GM12801 (cell line): Measurements from ENCODE around the gene KCND3.

Experiments used
- CTCF ChIP-seq: IDR thresholded peaks from one replicate; pipeline ENCODE4 v1.5.1; 2011; ENCODE audit warnings: control low read depth; ENCODE audit not compliant: insufficient read length; ENCODE audit errors: extremely low read depth

The KCND3 gene

GRCh38 chr1:111841746-111842145 lies 147.7 kb downstream of the KCND3 start:
- TF ChIP-seq CTCF = no peak

GRCh38 chr1:111841189-111841588 lies 148.3 kb downstream of the KCND3 start:
- TF ChIP-seq CTCF = no peak

- no peak for TF ChIP-seq CTCF
Measured at GRCh38 chr1:111837393-111837792, 152.1 kb downstream of the KCND3 start.

GRCh38 chr1:111836111-111836510 lies 153.4 kb downstream of the KCND3 start:
- TF ChIP-seq CTCF = no peak

GRCh38 chr1:111835514-111835913 lies 154.0 kb downstream of the KCND3 start:
- no peak for TF ChIP-seq CTCF

- TF ChIP-seq CTCF = no peak
Measured at GRCh38 chr1:111834956-111835355, 154.5 kb downstream of the KCND3 start.

- TF ChIP-seq CTCF = no peak
Measured at GRCh38 chr1:111833334-111833733, 156.1 kb downstream of the KCND3 start.
